Stromal cell of bone marrow (primary cell): ENCODE results near the gene FRMD3.

Experiments used
- DNase-seq: peaks from one replicate; pipeline ENCODE4 v3.0.0-alpha.2; 2012; ENCODE audit warnings: low read depth

The FRMD3 gene

DNA sequence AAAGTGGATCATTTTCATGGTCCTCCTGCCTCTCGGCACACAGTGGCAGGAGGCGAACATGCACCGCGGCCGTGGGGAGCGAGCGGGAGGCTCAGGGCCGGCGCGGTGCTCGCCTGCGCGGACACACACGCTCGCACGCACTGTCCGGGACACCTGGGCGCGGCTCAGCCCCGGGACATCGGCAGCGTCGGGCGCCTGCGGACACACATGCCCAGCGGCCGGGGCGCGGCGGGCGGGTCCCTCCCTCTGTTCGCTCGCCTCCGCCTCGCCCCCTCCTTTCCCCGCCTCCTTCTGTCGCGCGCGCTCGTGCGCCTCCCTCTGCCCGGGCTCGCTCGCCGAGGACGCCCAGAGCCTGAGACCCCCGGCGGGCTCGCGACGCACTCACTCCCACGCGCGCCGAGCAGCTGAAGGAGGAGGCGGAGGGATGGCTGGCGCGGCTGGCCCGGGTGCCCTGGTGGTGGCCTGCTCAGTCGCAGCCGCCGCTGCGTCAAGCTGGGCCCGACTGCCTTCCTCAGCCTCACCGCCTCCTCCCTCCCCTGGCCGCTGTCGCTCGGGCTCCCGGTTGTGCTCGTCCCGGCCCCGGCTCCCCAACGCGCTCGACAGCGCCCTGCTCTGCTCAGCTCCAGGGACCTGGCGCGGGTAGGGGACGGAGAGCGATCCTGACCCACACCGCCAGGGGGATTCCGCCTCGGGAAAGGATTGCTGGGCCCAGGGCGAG lies at the start of gene FRMD3:
Gene FRMD3 (minus strand): TSS at position 230 of the 718 bp plus-strand sequence. CDS start 170 bp downstream, at position 60.
- no peak for DNase-seq

DNA sequence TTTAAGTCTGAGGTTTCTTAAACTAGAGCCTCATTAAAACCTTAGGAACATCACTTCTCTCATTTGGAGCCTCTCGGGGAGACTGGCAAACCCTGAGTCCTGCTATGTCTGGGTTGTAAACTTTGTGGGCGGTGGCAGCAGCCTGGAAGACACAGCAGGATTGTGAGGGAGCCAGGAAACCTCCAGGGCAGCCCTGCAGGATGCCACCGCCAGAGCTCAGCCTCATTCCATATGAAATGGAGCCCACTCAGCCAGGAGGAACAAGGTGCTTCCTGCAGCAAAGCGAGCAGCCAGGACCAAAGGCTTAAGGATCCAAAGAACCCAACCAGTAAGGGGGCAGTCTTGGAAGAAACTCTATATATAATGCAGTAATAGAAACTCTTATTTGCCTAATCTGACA lies 46.8 kb upstream of the FRMD3 start:
- DNase-seq: no peak

DNA sequence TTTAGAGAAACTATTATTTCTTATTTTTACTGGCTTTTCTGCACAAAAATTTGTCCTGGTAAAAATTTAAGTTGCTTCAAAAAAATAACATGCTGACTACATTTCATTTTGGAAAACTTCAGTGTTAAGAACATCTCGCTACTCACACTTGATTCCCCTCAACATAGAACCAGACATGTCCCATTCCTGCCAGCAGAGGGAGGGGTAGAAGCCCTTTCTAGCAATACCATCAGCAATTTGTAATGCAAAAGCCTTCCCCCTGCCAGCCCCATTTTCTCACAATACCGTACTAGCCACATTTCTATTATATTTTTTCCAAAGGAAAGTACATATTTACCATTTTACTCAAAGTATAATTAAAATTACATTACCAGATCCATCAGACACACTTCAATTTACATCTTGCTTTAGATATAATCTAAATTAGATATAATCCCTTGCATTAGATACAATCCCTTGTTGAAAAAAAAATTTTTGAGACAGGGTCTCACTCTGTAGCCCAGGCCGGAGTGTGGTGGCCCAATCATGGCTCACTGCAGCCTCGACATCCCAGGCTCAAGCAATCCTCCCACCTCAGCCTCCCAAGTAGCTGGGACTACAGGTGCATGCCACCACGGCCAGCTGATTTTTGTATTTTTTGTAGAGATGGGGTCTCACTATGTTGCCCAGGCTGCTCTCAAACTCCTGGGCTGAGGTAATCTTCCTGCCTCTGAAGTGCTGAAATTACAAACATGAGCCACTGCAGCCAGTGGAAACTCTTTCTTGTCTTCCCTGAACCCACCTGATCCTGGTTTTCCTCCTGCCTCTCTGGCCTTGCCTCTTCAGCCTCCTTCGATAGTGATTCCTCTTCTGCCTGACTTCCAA lies 45.2 kb upstream of the FRMD3 start:
- peak; percentile 54 for DNase-seq

DNA sequence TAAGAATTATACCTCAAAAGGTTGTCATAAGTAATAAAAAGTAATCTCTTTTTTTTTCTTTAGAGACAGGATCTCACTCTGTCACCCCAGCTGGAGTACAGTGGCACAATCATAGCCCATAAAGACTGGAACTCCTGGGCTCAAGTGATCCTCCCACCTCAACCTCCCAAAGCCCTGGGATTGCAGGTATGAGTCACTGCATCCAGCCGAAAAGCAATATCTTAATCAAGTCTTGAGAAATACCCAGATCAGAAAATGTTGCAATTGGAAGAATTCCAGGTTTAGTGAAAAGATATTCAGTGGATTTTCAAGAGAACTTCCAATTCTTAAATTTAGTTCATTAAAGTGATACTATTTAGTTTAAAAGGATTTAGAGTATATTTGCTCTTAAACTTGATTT lies 43.8 kb upstream of the FRMD3 start:
- peak; percentile 44 for DNase-seq

DNA sequence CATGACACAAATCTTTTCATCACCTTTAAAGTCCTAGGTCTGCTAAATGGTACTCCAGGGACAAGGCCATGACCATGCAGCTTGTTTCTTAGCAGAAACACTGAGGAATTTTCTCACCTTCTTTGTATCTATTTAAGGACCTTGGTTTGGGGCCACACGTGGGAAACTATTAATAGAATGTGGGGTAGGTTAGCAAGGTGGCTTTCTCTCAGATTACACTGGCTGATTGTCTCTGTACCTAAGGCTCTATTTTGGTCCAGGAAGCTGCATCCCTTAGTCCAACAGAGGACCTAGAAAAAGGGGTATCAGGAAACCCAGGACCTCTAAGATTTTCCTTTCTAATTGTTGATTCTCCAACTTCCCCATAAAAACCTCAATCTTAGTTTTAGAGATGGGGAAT lies 36.3 kb upstream of the FRMD3 start:
- no peak for DNase-seq

DNA sequence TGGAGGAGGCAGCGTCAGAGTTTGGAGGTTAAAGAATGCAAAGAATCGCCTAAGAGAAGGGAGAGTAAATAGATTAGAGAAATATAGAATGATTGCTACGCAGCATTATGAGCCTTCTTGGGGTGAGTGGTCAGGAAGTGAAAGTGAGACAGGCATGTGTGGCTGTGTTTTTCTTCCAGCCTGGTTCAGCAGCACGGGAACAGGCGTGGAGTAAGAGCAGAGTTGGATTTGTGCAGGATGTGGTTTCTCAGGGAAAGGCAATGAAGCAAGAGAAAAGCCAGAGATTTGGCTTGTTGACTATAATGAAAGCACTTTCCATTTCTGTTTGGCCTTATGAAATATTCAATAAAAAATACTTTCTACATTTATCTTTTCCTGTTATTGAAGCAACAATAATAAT lies 34.3 kb upstream of the FRMD3 start:
- DNase-seq: peak; percentile 76

DNA sequence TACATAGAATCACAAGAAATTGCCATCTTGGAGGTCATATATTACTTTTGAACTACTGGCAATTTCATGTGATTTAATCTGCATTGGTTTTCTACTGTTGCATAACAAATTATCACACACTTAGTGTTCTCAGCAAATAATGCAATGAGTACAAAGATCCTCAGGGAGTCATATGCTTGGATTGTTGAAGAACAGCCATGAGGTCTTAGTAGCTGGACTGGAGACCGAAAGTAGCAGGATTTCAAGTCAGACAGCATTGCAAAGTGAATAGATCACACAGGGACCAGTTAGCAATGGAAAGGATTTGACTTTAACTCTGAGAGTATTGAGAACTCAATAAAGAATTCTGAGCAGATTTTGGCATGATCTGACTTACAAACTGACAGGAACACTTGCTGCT lies 32.2 kb upstream of the FRMD3 start:
- DNase-seq: peak; percentile 72

DNA sequence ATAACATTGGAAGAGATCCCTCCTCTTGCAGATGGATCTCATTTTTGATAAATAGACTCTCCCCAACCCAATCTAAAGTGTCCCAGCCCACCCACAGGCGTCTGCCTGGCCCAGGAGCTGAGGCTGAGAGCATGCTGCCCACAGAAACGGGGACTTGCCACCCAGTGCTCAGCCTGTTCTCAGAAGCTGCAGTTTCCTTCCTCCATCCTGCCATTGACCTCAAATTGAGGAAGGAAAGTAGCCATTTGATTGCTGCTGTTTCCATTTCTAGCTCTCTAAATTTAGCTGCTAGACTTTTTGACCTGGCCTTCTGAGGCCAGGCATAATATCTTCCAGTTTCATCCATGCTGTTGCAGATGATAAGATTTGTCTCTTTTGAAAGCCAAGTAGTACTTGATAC lies 31.1 kb upstream of the FRMD3 start:
- no peak for DNase-seq

DNA sequence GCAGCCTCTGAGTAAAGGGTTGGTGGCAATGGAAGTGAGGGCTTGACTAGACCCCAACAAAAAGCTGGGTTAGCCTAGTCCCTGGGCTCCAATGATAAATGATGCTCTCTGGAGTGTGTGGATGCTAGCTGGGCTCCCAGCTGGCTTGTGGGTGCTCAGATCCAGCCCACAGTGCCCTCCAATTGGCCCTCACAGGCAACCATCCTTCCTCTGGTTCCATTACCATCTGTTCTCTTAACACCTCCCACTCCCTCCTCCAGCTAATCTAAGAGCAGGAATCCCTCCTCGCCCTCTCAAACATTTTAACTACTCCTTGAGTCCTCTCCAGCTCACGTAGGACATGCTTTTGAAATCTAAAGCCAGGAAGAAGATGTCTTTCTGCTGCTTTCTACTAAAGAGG lies 25.2 kb upstream of the FRMD3 start:
- no peak for DNase-seq

DNA sequence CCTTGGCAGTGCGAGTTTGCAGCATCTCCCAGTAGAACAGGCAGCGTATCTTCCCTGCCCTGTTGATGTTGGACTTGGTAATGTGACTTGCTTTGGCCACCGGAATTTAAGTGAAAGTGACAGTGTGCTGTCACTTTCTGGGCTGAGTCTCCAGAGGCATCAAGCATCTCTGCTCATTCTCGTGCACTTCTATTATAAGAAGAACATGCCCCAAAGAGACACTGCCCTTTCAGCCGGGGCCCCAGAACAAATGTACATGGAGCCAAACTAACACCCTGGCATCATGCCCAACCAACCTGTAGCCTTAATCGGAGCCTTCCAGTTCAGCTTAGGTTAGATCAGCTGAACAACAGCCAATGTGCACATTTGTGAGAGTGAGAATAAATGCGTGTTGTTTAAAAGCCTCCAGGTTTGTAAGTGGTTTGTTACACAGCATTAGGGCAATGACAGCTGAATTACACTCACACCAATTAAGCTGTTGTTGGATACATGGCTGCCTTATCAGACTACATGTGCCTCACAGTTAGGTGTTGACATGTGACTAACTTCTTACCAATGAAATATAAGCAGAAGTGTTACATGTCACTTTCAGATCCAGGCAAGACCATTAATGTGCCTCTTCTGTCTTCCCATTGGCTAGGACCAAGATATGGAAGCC lies 22.1 kb upstream of the FRMD3 start:
- DNase-seq: no peak

DNA sequence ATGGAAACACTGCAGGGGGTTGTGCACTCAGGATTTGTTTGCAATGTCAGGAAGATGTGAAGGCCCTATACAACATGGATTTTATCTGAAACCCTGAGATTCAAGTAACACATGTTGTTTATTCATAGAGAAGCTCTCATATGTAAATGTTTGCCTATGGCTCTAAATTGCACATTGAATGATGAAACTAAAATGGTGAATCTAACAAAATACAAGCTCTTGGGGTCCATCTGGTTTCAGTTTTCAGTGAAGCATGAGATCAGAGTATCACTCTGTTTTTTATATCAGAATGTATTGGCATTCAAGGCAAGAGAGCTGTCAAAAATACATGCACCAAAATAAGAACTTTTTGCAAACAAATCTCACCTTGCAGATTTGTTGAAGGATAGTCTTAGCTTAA lies 19.6 kb upstream of the FRMD3 start:
- no peak for DNase-seq

DNA sequence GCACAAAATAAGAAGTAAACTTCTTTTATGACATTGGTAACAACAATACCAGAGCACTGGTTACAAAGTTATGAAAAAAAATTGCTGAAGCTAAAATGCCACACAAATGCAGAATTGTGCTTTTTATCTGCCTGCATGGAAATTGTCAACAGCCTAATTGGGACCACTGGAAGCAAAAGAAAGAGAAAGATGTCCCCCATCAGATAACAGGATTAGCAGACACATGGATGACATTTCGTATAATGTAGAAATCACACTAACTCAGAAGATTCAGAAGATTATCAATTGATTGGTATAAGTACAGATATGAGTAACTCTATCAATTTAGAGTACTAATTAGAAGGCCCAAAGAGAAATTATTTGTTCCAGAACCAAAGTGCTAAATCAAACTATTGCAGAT lies 19.1 kb upstream of the FRMD3 start:
- DNase-seq: no peak

DNA sequence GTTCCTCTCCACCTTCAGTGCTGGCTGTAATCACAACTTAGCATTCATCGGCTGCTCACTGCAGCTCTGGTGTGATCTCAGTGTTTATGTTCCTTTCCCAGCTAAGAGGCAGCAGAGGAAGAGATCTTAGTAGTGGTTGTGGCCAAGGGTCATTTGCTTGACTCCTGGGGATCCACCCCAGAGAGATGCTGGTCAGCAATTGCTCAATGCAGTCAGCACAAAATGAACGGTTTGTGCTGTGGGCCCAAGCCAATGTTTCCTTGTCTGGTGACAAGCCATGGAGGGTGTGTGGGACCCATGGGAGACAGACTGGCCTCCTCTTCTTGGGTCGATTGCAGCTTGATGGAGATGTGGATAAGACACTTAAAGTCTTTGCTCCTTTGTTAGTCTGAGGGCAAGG lies 16.1 kb upstream of the FRMD3 start:
- no peak for DNase-seq

DNA sequence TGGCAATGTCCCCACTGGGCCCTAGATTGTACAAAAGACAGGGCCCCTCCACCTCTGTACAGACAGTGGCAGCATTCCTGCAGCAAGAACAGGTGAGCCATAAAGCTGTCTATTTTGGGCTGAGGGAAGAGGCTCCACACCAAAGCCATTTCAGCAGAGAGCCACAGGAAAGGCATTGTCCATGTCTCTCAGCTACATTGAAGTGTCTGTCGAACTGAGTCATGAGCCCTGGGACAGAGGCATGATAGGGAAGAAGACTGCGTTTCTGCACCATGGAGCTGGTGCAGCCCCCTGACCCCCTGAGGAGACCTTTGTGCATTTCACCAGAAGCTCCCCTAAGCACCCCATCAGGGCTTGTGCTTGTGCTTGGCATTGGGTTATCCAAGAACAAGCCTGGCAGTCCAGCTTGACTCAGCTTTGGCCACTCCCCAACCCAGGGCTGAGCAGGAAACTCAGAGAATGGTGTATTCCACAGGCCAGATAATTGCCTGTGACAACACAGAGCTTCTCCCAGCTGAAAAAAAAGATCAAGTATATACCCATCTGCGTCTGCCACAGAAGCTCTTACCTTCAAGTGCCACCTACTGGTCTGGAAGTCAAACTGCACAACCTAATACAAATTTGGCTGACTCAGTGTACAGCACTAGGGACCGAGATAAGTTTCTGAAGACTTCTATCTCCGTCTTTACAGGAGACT lies 5.9 kb upstream of the FRMD3 start:
- peak; percentile 31 for DNase-seq

DNA sequence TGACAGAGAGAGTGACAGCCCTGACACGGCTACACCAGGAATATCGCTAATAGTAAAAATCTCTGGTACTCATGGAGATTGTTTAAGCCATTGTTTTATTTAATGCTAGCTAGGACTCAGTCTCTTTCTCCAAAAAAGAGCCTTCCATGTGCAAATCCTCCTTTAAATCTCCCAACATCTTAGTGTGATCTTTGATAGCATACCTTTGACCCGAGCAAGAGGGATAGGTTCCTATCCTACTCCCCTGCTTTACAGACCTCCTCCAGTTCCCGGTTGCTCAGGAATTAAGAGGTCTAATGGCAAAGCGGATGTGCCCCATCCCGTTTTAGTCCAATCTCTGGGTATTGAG lies 663 bp upstream of the FRMD3 start:
- DNase-seq: no peak

DNA sequence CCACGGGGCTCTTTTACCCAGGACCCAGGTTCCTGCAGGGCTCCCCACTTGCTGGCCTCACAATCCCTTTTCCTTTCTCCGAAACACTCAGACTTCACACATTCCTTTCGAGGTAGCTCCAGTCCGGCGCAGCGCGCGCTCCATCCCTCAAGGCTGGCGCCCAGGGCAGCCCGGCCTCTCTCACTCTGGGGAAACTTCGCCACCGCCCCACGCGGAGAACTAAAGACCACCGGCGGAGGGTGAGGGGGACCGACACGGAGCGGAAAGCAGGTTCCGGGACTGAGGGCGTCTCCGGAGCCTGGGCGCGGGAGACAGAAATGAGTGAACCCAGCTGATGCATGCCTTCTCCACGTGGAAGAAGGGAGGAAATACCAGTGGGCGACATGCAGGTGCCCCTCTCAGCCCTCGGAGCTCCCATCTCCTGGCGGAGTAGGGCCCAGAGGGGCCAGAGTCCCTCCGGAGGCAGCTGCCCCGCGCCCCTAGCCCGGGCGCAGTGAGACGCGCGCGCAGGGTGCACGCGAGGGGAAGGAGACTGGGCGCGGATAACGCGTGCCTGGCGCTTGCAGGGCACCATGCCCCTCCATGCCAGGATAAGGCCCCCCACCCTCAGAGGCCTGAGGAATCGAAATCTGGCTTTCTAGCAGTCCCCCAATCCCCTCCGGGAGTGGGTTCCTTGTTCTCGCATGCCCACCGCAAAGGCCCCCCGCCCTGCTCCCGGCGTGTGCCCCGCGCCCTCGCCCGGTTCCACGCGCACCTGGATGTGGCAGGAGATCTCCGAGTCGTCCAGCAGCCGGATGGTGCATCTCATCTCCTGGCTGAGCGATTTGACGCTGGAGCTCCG lies 650 bp downstream of the FRMD3 start:
- DNase-seq: no peak

DNA sequence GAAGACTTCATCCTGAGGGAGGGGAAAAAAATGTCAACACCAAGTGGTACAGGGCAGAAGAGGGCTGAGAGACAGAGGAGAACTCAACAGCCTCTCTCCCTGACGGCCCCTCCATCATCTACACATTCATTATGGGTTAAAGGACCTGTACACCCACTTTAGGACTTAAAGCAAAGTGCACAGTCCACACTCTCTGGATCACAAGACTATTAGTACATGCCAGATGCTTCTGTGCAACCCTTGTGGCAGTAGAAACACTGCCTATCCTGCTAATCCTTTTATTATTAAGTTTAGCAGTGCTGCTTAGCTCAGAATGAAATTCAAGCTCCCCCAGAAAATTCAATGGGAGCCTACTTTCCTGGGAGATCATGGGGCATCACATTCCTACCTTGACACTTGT lies 1.9 kb downstream of the FRMD3 start:
- DNase-seq: no peak

DNA sequence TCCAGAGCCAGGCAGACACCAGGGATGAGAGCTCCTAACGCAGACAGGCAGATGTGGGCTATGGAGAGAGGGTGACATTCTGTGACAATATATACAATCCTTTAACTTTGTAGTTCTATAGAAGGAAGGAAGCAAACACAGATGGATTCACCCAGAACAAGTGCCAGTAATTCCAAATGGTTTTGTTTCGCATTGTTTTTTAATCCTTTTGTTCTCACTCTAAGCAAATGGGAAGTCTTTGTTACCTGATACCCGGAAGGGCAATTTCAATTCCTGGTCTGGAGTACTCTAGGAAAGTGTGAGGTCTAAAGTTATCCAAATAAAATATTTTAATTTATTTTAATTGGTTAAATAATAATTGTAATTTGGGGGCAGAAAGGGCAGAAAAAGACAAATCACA lies 2.5 kb downstream of the FRMD3 start:
- DNase-seq: no peak

DNA sequence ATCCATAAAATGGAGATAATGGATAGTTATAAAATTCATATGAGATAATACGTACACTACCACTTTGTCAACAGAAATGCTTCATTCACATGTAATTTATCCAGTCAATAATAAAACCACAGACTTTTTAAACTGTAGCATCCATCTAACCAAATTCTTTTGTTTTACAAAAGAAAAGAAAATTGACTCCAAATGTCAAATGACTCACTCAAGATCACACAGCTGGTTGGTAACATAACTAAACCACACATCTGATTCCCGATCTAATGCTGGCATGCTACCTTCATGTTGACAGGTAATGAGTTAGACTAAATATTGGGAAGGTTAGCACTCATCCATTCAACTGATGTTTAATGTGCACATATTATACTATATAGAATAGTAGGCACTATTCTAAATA lies 4.9 kb downstream of the FRMD3 start:
- no peak for DNase-seq

DNA sequence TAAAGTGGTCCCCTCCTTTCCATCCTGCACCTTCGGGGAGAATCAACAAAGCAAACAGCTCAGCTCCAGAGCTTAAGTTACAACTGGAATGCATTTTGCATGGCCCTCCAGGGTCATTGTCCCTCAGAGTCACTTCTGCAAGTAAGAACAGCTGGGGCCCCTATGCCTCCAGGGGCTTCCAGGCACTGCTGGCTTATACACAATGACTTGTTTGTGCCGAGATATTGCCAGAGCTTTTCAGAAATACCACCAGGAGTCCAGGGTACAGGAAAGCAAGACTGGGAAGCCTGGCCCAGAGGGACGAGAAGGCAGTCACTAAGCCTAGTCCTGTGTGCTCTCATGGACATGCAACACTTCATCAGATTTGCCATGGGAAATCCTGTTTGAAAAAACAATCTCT lies 11.3 kb downstream of the FRMD3 start:
- DNase-seq: no peak

DNA sequence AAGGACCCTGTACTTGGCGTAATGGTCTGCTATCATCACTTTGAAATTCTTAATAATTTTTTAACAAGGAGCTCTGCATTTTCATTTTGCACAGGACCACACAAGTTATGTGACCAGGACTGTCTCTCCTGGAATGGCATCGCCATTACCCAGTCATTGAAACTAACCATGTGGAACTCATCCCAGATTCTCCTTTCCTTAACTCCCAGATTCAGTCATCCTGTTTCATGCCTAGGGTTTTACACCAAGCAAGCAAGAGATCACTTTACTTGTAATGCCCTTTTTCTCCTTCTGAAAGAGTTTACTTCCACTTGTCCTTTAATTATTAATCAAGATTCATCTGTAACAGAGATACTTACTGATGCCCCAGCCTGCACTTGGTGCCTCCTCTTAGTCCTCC lies 12.0 kb downstream of the FRMD3 start:
- no peak for DNase-seq

DNA sequence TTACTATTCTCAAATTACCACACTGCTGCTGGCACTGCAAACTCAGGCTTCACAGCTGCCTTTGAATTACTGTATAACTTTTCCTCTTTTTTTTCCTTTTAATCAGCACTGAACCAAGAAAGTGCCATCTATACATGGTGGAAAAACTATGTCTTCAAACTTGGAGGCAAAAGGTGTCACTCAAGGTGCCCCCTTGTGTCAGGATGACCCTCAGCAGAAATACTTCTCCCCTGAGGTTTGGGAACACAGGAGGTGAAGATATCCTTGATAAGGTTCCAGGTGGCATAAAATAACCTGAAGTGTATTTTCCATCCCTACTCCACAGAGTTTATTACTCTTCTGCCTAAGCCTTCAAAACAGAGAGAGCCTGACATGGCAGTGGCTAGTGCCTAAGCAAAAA lies 14.5 kb downstream of the FRMD3 start:
- DNase-seq: no peak
